ENCODE results near the gene FSHR. TPM values are rescaled to one million over a fixed set of nuclear protein-coding genes. Genes with fewer than 3 reads are reported as not detected.

FSHR gene
- total RNA-seq, 1 donor from 2014 or later, result not detected

- no peak for TF ChIP-seq CTCF (IDR thresholded peaks at IDR 0.05; ENCODE audit: insufficient read depth, low read length, poor library complexity, severe bottlenecking)
- H3K4me3 ChIP-seq (ENCODE audit: low read depth, low read length), result no peak overlapping the region
- DNase-seq (ENCODE audit: low read depth), result no peak
- H3K27me3 ChIP-seq (ENCODE audit: control insufficient read depth, insufficient read depth, low read length), result no peaks in the 10 kb centered on the region
- no peaks in the 10 kb centered on the region for H3K36me3 ChIP-seq (ENCODE audit: control insufficient read depth, insufficient read depth, low read length)
These were observed 150.2 kb downstream of the FSHR start for GRCh38 chr2:49004036-49004626.

GRCh38 chr2:49003201-49003600 is 151.1 kb downstream of the FSHR start:
- no peaks in the 10 kb centered on the region for H3K27me3 ChIP-seq (ENCODE audit: control insufficient read depth, insufficient read depth, low read length)
- TF ChIP-seq CTCF (IDR thresholded peaks at IDR 0.05; ENCODE audit: insufficient read depth, low read length, poor library complexity, severe bottlenecking), result no peak
- no peak overlapping the region for H3K4me3 ChIP-seq (ENCODE audit: low read depth, low read length)
- H3K36me3 ChIP-seq (ENCODE audit: control insufficient read depth, insufficient read depth, low read length), result no peaks in the 10 kb centered on the region
- DNase-seq (ENCODE audit: low read depth), result no peak

GRCh38 chr2:49002750-49003149 is 151.6 kb downstream of the FSHR start:
- no peak for DNase-seq (ENCODE audit: low read depth)
- no peak overlapping the region for H3K4me3 ChIP-seq (ENCODE audit: low read depth, low read length)
- H3K36me3 ChIP-seq (ENCODE audit: control insufficient read depth, insufficient read depth, low read length), result no peaks in the 10 kb centered on the region
- no peaks in the 10 kb centered on the region for H3K27me3 ChIP-seq (ENCODE audit: control insufficient read depth, insufficient read depth, low read length)
- no peak for TF ChIP-seq CTCF (IDR thresholded peaks at IDR 0.05; ENCODE audit: insufficient read depth, low read length, poor library complexity, severe bottlenecking)

- no peak for TF ChIP-seq CTCF (IDR thresholded peaks at IDR 0.05; ENCODE audit: insufficient read depth, low read length, poor library complexity, severe bottlenecking)
- H3K36me3 ChIP-seq (ENCODE audit: control insufficient read depth, insufficient read depth, low read length), result no peaks in the 10 kb centered on the region
- H3K27me3 ChIP-seq (ENCODE audit: control insufficient read depth, insufficient read depth, low read length), result no peaks in the 10 kb centered on the region
- H3K4me3 ChIP-seq (ENCODE audit: low read depth, low read length), result no peak overlapping the region
- DNase-seq (ENCODE audit: low read depth), result no peak
These were observed 153.6 kb downstream of the FSHR start for GRCh38 chr2:49000695-49001094.

GRCh38 chr2:48998449-48998848 is 155.9 kb downstream of the FSHR start:
- Histone ChIP-seq H3K4me3 (ENCODE audit: low read depth, low read length) (no peak overlapping the region), H3K27me3 (ENCODE audit: control insufficient read depth, insufficient read depth, low read length) (no peaks in the 10 kb centered on the region), H3K36me3 (ENCODE audit: control insufficient read depth, insufficient read depth, low read length) (no peaks in the 10 kb centered on the region)
- TF ChIP-seq CTCF (IDR thresholded peaks at IDR 0.05; ENCODE audit: insufficient read depth, low read length, poor library complexity, severe bottlenecking), result no peak
- no peak for DNase-seq (ENCODE audit: low read depth)

- DNase-seq (ENCODE audit: low read depth), result no peak
- H3K27me3 ChIP-seq (ENCODE audit: control insufficient read depth, insufficient read depth, low read length), result no peaks in the 10 kb centered on the region
- no peak for TF ChIP-seq CTCF (IDR thresholded peaks at IDR 0.05; ENCODE audit: insufficient read depth, low read length, poor library complexity, severe bottlenecking)
- no peak overlapping the region for H3K4me3 ChIP-seq (ENCODE audit: low read depth, low read length)
- no peaks in the 10 kb centered on the region for H3K36me3 ChIP-seq (ENCODE audit: control insufficient read depth, insufficient read depth, low read length)
These were observed 160.7 kb downstream of the FSHR start for GRCh38 chr2:48993576-48993975.
